ENCODE results near the gene FEM1B.

The FEM1B gene

GRCh38 chr15:68300115-68300940 lies 22.8 kb downstream of the FEM1B start:
- no peak overlapping the region for H3K4me3 ChIP-seq (ENCODE audit: low read depth, low read length)
- DNase-seq (ENCODE audit: low read depth), result no peak
- TF ChIP-seq CTCF (IDR thresholded peaks at IDR 0.05; ENCODE audit: control insufficient read depth, extremely low read depth, insufficient read depth), result no peak

- no peak for TF ChIP-seq CTCF (IDR thresholded peaks at IDR 0.05; ENCODE audit: control insufficient read depth, extremely low read depth, insufficient read depth)
- DNase-seq (ENCODE audit: low read depth), result no peak
- no peak overlapping the region for H3K4me3 ChIP-seq (ENCODE audit: low read depth, low read length)
Measured at GRCh38 chr15:68301301-68301700, 23.8 kb downstream of the FEM1B start.

GRCh38 chr15:68302729-68303128 lies 25.2 kb downstream of the FEM1B start:
- DNase-seq (ENCODE audit: low read depth), result no peak
- H3K4me3 ChIP-seq (ENCODE audit: low read depth, low read length), result no peak overlapping the region
- no peak for TF ChIP-seq CTCF (IDR thresholded peaks at IDR 0.05; ENCODE audit: control insufficient read depth, extremely low read depth, insufficient read depth)

- no peak overlapping the region for H3K4me3 ChIP-seq (ENCODE audit: low read depth, low read length)
- no peak for TF ChIP-seq CTCF (IDR thresholded peaks at IDR 0.05; ENCODE audit: control insufficient read depth, extremely low read depth, insufficient read depth)
- no peak for DNase-seq (ENCODE audit: low read depth)
Measured at GRCh38 chr15:68303134-68303533, 25.6 kb downstream of the FEM1B start.

GRCh38 chr15:68303560-68304436 lies 26.3 kb downstream of the FEM1B start:
- H3K4me3 ChIP-seq (ENCODE audit: low read depth, low read length), result no peak overlapping the region
- TF ChIP-seq CTCF (IDR thresholded peaks at IDR 0.05; ENCODE audit: control insufficient read depth, extremely low read depth, insufficient read depth), result no peak
- no peak for DNase-seq (ENCODE audit: low read depth)

- DNase-seq (ENCODE audit: low read depth), result no peak
- H3K4me3 ChIP-seq (ENCODE audit: low read depth, low read length), result no peak overlapping the region
- TF ChIP-seq CTCF (IDR thresholded peaks at IDR 0.05; ENCODE audit: control insufficient read depth, extremely low read depth, insufficient read depth), result no peak
Measured at GRCh38 chr15:68304589-68305337, 27.2 kb downstream of the FEM1B start.

Measured in LNCaP clone FGC (cell line).